HG03135 (cell line): Measurements from ENCODE around the gene THSD7B.

ENCODE experiments used
- ATAC-seq: cut with Tn5 transposase; IDR thresholded peaks from one replicate; pipeline ENCODE4 v1.9.1; 2021; ENCODE audit warnings: mild to moderate bottlenecking, moderate library complexity; ENCODE audit not compliant: unreplicated experiment

THSD7B gene

GRCh38 chr2:136798766-136799165 lies 33.4 kb downstream of the THSD7B start:
- ATAC-seq = no peak

- no peak for ATAC-seq
Observed at GRCh38 chr2:136801661-136802060, 36.3 kb downstream of the THSD7B start.

GRCh38 chr2:136809998-136810397 lies 44.7 kb downstream of the THSD7B start:
- no peak for ATAC-seq

- ATAC-seq = no peak
Observed at GRCh38 chr2:136818839-136819238, 53.5 kb downstream of the THSD7B start.

GRCh38 chr2:136823291-136823690 lies 57.9 kb downstream of the THSD7B start:
- ATAC-seq = no peak

GRCh38 chr2:136828162-136828561 lies 62.8 kb downstream of the THSD7B start:
- no peak for ATAC-seq

GRCh38 chr2:136828774-136829173 lies 63.4 kb downstream of the THSD7B start:
- no peak for ATAC-seq

- ATAC-seq = no peak
Observed at GRCh38 chr2:136844546-136844945, 79.2 kb downstream of the THSD7B start.

GRCh38 chr2:136858656-136859055 lies 93.3 kb downstream of the THSD7B start:
- no peak for ATAC-seq

- no peak for ATAC-seq
Observed at GRCh38 chr2:136860443-136860958, 95.2 kb downstream of the THSD7B start.

- no peak for ATAC-seq
Observed at GRCh38 chr2:136863468-136863867, 98.1 kb downstream of the THSD7B start.

GRCh38 chr2:136863874-136864273 lies 98.5 kb downstream of the THSD7B start:
- no peak for ATAC-seq

GRCh38 chr2:136871424-136871823 lies 106.1 kb downstream of the THSD7B start:
- no peak for ATAC-seq

GRCh38 chr2:136874258-136874657 lies 108.9 kb downstream of the THSD7B start:
- no peak for ATAC-seq

GRCh38 chr2:136891100-136891499 lies 125.8 kb downstream of the THSD7B start:
- no peak for ATAC-seq

GRCh38 chr2:136894007-136894634 lies 128.8 kb downstream of the THSD7B start:
- ATAC-seq = no peak

- no peak for ATAC-seq
Observed at GRCh38 chr2:136901732-136902131, 136.4 kb downstream of the THSD7B start.

- no peak for ATAC-seq
Observed at GRCh38 chr2:136905779-136906178, 140.4 kb downstream of the THSD7B start.

GRCh38 chr2:136909777-136910176 lies 144.4 kb downstream of the THSD7B start:
- ATAC-seq = no peak

- ATAC-seq = no peak
Observed at GRCh38 chr2:136916131-136916530, 150.8 kb downstream of the THSD7B start.

- ATAC-seq = no peak
Observed at GRCh38 chr2:136917411-136917881, 152.1 kb downstream of the THSD7B start.

- ATAC-seq = no peak
Observed at GRCh38 chr2:136919682-136920081, 154.3 kb downstream of the THSD7B start.
